A549 (cell line): ENCODE measurements around the gene CLDN5. TPM values are rescaled to one million over a fixed set of nuclear protein-coding genes. Genes with fewer than 3 reads are reported as not detected.

Experiments used
- ATAC-seq, 2 experiments: fragments of 200-7000 bp in 1 of 2; fragments of >200 bp in 1 of 2; cut with Nextera tagmentation in 1 of 2; cut with Tn5 transposase in 1 of 2; 3 replicates each; pipeline versions ENCODE4 v1.8.0 to v1.9.1; 2018 to 2020; ENCODE audit warnings: mild to moderate bottlenecking in 1 of 2, moderate library complexity in 1 of 2
- CTCF ChIA-PET: fragments of 300-600 bp; sonication (Branson Sonifier 250); formaldehyde crosslinking; extraction: SDS; loops from one replicate; lab custom pipeline; 2021; ENCODE audit warnings: antibody characterized with exemption, inconsistent platforms; lab: Yijun Ruan, JAX
- POLR2A ChIA-PET: fragments of 350-600 bp; formaldehyde crosslinking; extraction: SDS; loops from one replicate; lab custom pipeline; 2021; ENCODE audit warnings: antibody characterized with exemption, inconsistent platforms; lab: Yijun Ruan, JAX
- DNase-seq, 2 experiments: peaks; one replicate each; pipeline versions ENCODE4 v3.0.0 to v3.0.0-alpha.2; 2011 to 2016; ENCODE audit warnings: low read depth in 1 of 2, low spot score in 1 of 2
- FAIRE-seq: peaks from 2 replicates; lab custom pipeline; 2011; peaks lifted over from hg19 to GRCh38; lab: Jason Lieb, UNC
- H3K27ac ChIP-seq, 2 experiments: fragments of >200 bp; sonication (Bioruptor Twin); formaldehyde crosslinking; 3 replicates each; pipeline ENCODE4 v1.5.1; 2016 to 2017
- H3K4me1 ChIP-seq: fragments of >200 bp; sonication (Bioruptor Twin); formaldehyde crosslinking; 3 replicates; pipeline ENCODE4 v1.6.1; 2016
- H3K4me2 ChIP-seq: fragments of >200 bp; sonication (Bioruptor Twin); formaldehyde crosslinking; 3 replicates; pipeline ENCODE4 v1.6.1; 2016
- H3K4me3 ChIP-seq: fragments of >200 bp; sonication (Bioruptor Twin); formaldehyde crosslinking; 3 replicates; pipeline ENCODE4 v1.5.1; 2016
- H3K9me3 ChIP-seq: fragments of >200 bp; sonication (Bioruptor Twin); formaldehyde crosslinking; 3 replicates; pipeline ENCODE4 v1.6.1; 2016
- CBX8 ChIP-seq: fragments of 200-600 bp; sonication (generic); IDR thresholded peaks from 2 replicates; pipeline ENCODE4 v1.6.1; 2016
- CEBPB ChIP-seq, 2 experiments: fragments of >200 bp in 1 of 2; sonication (Bioruptor Twin) in 1 of 2; formaldehyde crosslinking in 1 of 2; IDR thresholded peaks; 2 replicates each; pipeline ENCODE4 v1.6.1; 2012 to 2016
- CHD4 ChIP-seq: fragments of 200-600 bp; sonication (generic); IDR thresholded peaks from 2 replicates; pipeline ENCODE4 v1.6.1; 2016; ENCODE audit warnings: antibody characterized with exemption, mild to moderate bottlenecking, borderline replicate concordance
- EP300 ChIP-seq, 2 experiments: fragments of >200 bp; sonication (Bioruptor Twin); formaldehyde crosslinking; IDR thresholded peaks; 2 replicates in 1 of 2; 3 replicates in 1 of 2; pipeline ENCODE4 v1.6.1; 2016 to 2017
- ESRRA ChIP-seq: fragments of 150-350 bp; IDR thresholded peaks from 2 replicates; pipeline ENCODE4 v1.6.1; 2014; ENCODE audit warnings: mild to moderate bottlenecking, low read length, borderline replicate concordance
- FOSB ChIP-seq: fragments of 250-450 bp; sonication (Bioruptor Pico); IDR thresholded peaks from 2 replicates; pipeline ENCODE4 v1.5.0; 2020; ENCODE audit warnings: mild to moderate bottlenecking, moderate library complexity
- GATA3 ChIP-seq: IDR thresholded peaks from 2 replicates; pipeline ENCODE4 v1.6.1; 2012; ENCODE audit warnings: borderline replicate concordance
- HDAC2 ChIP-seq: fragments of 200-600 bp; sonication (generic); IDR thresholded peaks from 2 replicates; pipeline ENCODE4 v1.6.1; 2016
- HOXB13 ChIP-seq: fragments of 250-450 bp; sonication (Bioruptor Pico); IDR thresholded peaks from 2 replicates; pipeline ENCODE4 v1.5.0; 2020; ENCODE audit warnings: low read depth, mild to moderate bottlenecking, moderate library complexity
- JUN ChIP-seq, 2 experiments: fragments of >200 bp; sonication (Bioruptor Twin); formaldehyde crosslinking; IDR thresholded peaks; 2 replicates in 1 of 2; 3 replicates in 1 of 2; pipeline ENCODE4 v1.6.1; 2016 to 2017
- MYC ChIP-seq: IDR thresholded peaks from 2 replicates; pipeline ENCODE4 v1.6.1; 2012; ENCODE audit warnings: mild to moderate bottlenecking, inconsistent platforms, low read length, improper control_type of control experiment, borderline replicate concordance
- NFE2L2 ChIP-seq: fragments of 150-350 bp; conservative IDR thresholded peaks from 2 replicates; pipeline ENCODE4 v1.6.1; 2014; ENCODE audit warnings: low read length
- NR3C1 ChIP-seq: fragments of >200 bp; sonication (Bioruptor Twin); formaldehyde crosslinking; IDR thresholded peaks from 3 replicates; pipeline ENCODE4 v1.6.1; 2017
- PBX3 ChIP-seq: IDR thresholded peaks from 2 replicates; pipeline ENCODE4 v1.6.1; 2012
- REST ChIP-seq: fragments of 200-600 bp; sonication (generic); IDR thresholded peaks from 2 replicates; pipeline ENCODE4 v1.6.1; 2016; ENCODE audit warnings: antibody characterized with exemption, mild to moderate bottlenecking, moderate library complexity
- TP53 ChIP-seq: fragments of 250-450 bp; sonication (Bioruptor Pico); IDR thresholded peaks from 2 replicates; pipeline ENCODE4 v1.5.0; 2021; ENCODE audit warnings: mild to moderate bottlenecking, moderate library complexity
- ZFP36 ChIP-seq: fragments of 450-650 bp; IDR thresholded peaks from 2 replicates; pipeline ENCODE4 v1.6.1; 2014; ENCODE audit warnings: borderline replicate concordance; ENCODE audit not compliant: partially characterized antibody
- WGBS: methylation state at CpG from one replicate; pipeline ENCODE4 v1.1.6; 2017; ENCODE audit errors: missing lambda C conversion rate; 5-methylcytosine and 5-hydroxymethylcytosine counted together
- polyA plus RNA-seq, 4 experiments: library from polyadenylated mRNA; depleted of rRNA in 3 of 4; stranded (reverse); fragments of >200 nt; fragmentation: RNase III in 1 of 4; extraction: RNeasy Plus Mini Kit Qiagen cat#74134 plus additional on column Dnase treatment in 1 of 4; gene quantifications; 2 replicates in 3 of 4; 3 replicates in 1 of 4; pipeline ENCODE4 v1.2.3, GENCODE V29; 2011 to 2017

The CLDN5 gene
- polyA plus RNA-seq, 2 of the 4 experiments (the other 2 are of a cell fraction) = not detected

- Histone ChIP-seq H3K4me2 (no peak overlapping the region), H3K4me1 (no peaks in the 10 kb centered on the region), H3K4me3 (no peak overlapping the region), H3K27ac (no peak overlapping the region), H3K9me3 (no peaks in the 10 kb centered on the region)
- ATAC-seq (no peak), FAIRE-seq (no peak), DNase-seq (no peak)
- ChIA-PET CTCF (no interaction called here), POLR2A (no interaction called here)
- TF ChIP-seq HDAC2 (no peak), TP53 (CRISPR knock-in tag) (no peak), CBX8 (no peak), CHD4 (no peak), PBX3 (no peak), ESRRA (no peak), FOSB (CRISPR knock-in tag) (no peak), CEBPB (IDR thresholded peaks at IDR 0.05) (no peak), GATA3 (no peak), REST (no peak), JUN (IDR thresholded peaks at IDR 0.05) (no peak), NFE2L2 (no peak), ZFP36 (no peak)
- 98% methylated on average over 6 of the region's 7 CpGs for WGBS
Measured at GRCh38 chr22:19499236-19499879, 24.9 kb downstream of the CLDN5 start.

DNA sequence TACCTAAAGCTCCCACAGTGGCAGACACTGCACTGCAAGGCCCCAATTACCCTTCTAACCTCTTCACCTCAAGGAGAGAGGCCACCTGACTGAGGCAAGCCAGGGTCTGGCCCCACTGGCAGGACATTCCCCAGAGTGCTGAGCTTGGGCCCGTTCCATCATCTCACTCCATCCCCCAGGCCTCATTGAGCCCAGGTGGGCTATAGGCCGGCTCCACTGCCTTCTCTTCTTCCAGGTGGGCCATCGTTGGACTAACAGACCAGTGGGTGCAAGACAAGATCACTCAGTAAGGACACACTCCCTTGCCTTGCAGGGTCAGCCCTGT, 25.4 kb downstream of the CLDN5 start:
- Histone ChIP-seq H3K9me3 (no peaks in the 10 kb centered on the region), H3K27ac (no peak overlapping the region), H3K4me1 (no peaks in the 10 kb centered on the region), H3K4me2 (no peak overlapping the region), H3K4me3 (no peak overlapping the region)
- 94% methylated on average over 2 of the region's 3 CpGs for WGBS
- no peak for FAIRE-seq
- ATAC-seq = no peak
- ChIA-PET CTCF (interaction anchor here (1.7 kb wide), 1 partner anchor 131 kb away, joined by 17 read pairs; no protein-coding TSS in a partner anchor), POLR2A (no interaction called here)
- no peak for DNase-seq
- no peak for TF ChIP-seq GATA3
- TF ChIP-seq NR3C1 = no peak
- no peak for TF ChIP-seq CHD4
- TF ChIP-seq MYC = no peak
- no peak for TF ChIP-seq HOXB13 (CRISPR knock-in tag)
- no peak for TF ChIP-seq PBX3
- no peak for TF ChIP-seq EP300 (IDR thresholded peaks at IDR 0.05)
